ENCODE results near the gene PPP6R1. TPM values are rescaled to one million over a fixed set of nuclear protein-coding genes. Genes with fewer than 3 reads are reported as not detected.

Gene PPP6R1
- total RNA-seq, 1 experiment from 2014 or later: 159 TPM

DNA sequence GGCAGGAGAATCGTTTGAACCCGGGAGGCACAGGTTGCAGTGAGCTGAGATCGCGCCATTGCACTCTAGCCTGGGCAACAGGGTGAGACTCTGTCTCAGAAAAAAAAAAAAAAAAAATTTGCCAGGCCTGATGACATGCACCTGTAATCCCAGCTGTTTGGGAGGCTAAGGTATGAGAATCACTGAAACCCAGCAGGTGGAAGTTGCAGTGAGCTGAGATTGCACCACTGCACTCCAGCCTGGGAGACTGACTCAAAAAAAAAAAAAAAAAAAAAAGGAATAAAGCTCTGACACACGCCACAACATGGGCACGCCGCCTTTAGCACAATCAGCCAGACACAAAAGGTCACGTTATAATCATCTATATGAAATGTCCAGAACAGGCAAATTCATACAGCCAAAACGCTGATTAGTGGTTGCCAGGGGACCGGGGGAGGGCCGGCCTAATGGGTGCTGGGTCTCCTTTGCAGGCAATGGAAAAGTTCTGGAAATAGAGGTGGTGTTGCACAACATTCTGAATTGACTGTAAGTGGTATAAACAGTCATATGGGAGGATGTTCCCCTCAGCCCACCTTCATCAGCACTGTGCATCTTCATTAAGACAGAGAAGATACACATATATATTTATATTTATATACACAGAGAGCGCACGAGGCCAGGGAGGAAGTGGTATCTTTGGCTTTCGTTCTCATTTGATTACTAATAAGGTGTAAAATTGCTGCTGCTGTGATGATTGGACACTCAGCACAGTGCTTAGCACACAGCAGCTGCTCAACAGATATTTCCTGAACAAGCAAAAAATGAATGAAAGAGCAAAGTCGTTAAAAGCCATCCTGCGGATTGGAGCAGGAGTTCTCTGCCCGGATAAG is 17.3 kb upstream of the PPP6R1 start:
- CTCF ChIA-PET: no interaction called here
- no peak overlapping the region for H3K4me2 ChIP-seq

DNA sequence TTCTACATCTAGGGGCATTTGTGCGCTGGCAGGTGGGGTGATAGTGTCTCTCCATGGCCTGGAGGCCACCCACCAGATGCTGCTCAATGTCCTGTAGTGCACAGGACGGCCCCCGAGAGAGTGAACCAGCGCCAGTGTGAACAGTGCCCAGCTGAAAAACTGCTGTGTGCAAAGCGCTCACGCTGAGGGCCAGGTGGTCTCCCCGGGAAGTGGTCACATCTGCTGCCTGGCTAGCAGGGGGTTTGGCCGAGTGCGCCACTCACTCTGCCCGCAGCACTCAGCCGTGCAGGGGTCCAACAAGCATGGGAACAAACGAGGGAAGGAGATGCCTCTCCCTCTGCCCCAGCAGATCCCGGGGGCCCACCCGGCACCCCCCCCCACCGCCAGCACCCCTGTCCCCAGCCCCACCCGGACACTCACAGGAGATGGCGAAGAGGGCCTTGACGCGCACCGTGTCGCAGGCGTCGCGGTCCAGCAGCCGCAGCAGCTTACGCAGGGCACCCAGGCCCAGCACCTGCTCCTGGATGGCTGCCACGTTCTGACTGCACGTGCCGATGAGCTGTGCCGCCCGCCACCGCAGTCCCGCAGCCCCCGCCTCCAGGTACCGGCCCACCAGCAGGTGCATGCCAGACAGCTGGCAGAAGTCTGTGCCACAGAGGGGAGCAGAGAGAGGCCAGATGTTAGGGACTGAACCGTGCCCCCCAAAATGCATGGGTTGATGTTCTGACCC is 15.3 kb upstream of the PPP6R1 start:
- ChIA-PET POLR2A (ENCODE audit: unreplicated experiment) (no interaction called here), CTCF (no interaction called here)
- H3K9me2 ChIP-seq (ENCODE audit: insufficient read depth): no peaks in the 10 kb centered on the region
- intact Hi-C loops (cut with micrococcal nuclease; ENCODE audit: unreplicated experiment): no loop called here
- H3K27me3 ChIP-seq (ENCODE audit: insufficient read depth, low read depth): no peaks in the 10 kb centered on the region
- H4K20me1 ChIP-seq (ENCODE audit: insufficient read depth): 0 out of 2 replicates have a peak, but pooled peaks cover 5% of the 10 kb centered on the region
- H2AFZ ChIP-seq: no peak overlapping the region
- H3F3A ChIP-seq (ENCODE audit: insufficient read depth, low read depth): peaks cover 4% of the 10 kb centered on the region; the same call in 1 of the 2 replicates
- 0 out of 2 replicates have a peak, but pooled peaks cover 6% of the 10 kb centered on the region for H3K36me3 ChIP-seq (ENCODE audit: low read depth)
- no peak overlapping the region for H3K4me3 ChIP-seq
- no peak overlapping the region for H3K4me2 ChIP-seq
- H3K79me2 ChIP-seq (ENCODE audit: low read depth): peaks cover 12% of the 10 kb centered on the region
- no peaks in the 10 kb centered on the region for H3K9me3 ChIP-seq (ENCODE audit: insufficient read depth, low read depth)
- no peak overlapping the region for H3K27ac ChIP-seq
- TF ChIP-seq, protein P1, sequence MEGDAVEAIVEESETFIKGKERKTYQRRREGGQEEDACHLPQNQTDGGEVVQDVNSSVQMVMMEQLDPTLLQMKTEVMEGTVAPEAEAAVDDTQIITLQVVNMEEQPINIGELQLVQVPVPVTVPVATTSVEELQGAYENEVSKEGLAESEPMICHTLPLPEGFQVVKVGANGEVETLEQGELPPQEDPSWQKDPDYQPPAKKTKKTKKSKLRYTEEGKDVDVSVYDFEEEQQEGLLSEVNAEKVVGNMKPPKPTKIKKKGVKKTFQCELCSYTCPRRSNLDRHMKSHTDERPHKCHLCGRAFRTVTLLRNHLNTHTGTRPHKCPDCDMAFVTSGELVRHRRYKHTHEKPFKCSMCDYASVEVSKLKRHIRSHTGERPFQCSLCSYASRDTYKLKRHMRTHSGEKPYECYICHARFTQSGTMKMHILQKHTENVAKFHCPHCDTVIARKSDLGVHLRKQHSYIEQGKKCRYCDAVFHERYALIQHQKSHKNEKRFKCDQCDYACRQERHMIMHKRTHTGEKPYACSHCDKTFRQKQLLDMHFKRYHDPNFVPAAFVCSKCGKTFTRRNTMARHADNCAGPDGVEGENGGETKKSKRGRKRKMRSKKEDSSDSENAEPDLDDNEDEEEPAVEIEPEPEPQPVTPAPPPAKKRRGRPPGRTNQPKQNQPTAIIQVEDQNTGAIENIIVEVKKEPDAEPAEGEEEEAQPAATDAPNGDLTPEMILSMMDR (conservative IDR thresholded peaks at IDR 0.05): no peak
- no peak for TF ChIP-seq EZH2 (IDR thresholded peaks at IDR 0.05; ENCODE audit: low read depth)
- no peak for DNase-seq
- H3K4me1 ChIP-seq (replicated peaks; ENCODE audit: insufficient read depth): peaks cover 7% of the 10 kb centered on the region; the same call in 1 of the 2 replicates
- BruUV-seq (replicated peaks): no TSS peak

More for the DNA sequence above, 17.3 kb upstream of the PPP6R1 start:
- no TSS peak for BruUV-seq (replicated peaks)
- Histone ChIP-seq H3K27ac (no peak overlapping the region), H3K79me2 (ENCODE audit: low read depth) (peaks cover 18% of the 10 kb centered on the region), H2AFZ (no peak overlapping the region), H3K9me2 (ENCODE audit: insufficient read depth) (no peaks in the 10 kb centered on the region), H3F3A (ENCODE audit: insufficient read depth, low read depth) (peaks cover 11% of the 10 kb centered on the region), H3K4me3 (no peak overlapping the region), H3K9me3 (ENCODE audit: insufficient read depth, low read depth) (no peaks in the 10 kb centered on the region), H3K4me1 (replicated peaks; ENCODE audit: insufficient read depth) (peaks cover 8% of the 10 kb centered on the region; the same call in 1 of the 2 replicates), H3K27me3 (ENCODE audit: insufficient read depth, low read depth) (no peaks in the 10 kb centered on the region), H4K20me1 (ENCODE audit: insufficient read depth) (0 out of 2 replicates have a peak, but pooled peaks cover 5% of the 10 kb centered on the region), H3K36me3 (ENCODE audit: low read depth) (0 out of 2 replicates have a peak, but pooled peaks cover 6% of the 10 kb centered on the region)
- intact Hi-C loops (cut with micrococcal nuclease; ENCODE audit: unreplicated experiment): no loop called here
- DNase-seq: no peak
- no peak for TF ChIP-seq EZH2 (IDR thresholded peaks at IDR 0.05; ENCODE audit: low read depth)
- TF ChIP-seq, protein P1 (conservative IDR thresholded peaks at IDR 0.05): no peak
- POLR2A ChIA-PET (ENCODE audit: unreplicated experiment): interaction anchor here (0.6 to 0.8 kb wide), 3 partner anchors 15 to 437 kb away, joined by 4 to 24 read pairs (median 18); no protein-coding TSS in a partner anchor

DNA sequence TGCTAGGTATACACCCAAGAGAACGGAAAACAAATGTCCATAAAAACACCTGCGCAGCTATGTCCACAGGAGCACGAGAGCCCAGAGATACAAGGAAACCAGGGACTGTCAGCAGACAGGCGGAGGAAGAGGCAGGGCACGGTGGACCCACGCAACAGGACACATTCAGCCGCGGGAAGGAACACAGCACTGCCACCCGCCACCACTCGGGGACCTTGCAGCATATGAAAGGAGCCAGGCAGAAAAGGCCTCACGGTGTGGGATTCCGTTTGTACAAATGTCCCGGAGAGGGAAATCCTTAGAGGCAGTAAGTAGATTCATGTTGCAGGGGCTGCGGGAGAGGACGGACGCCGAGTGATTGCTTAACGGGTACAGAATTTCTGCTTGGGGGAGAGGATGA is 13.3 kb upstream of the PPP6R1 start:
- CTCF ChIA-PET: no interaction called here

More for the DNA sequence above, 13.3 kb upstream of the PPP6R1 start:
- TF ChIP-seq, protein P1 (conservative IDR thresholded peaks at IDR 0.05): no peak
- no peak for TF ChIP-seq EZH2 (IDR thresholded peaks at IDR 0.05; ENCODE audit: low read depth)
- no peak for DNase-seq
- POLR2A ChIA-PET (ENCODE audit: unreplicated experiment): no interaction called here
- Histone ChIP-seq H3K9me3 (ENCODE audit: insufficient read depth, low read depth) (no peaks in the 10 kb centered on the region), H3K79me2 (ENCODE audit: low read depth) (no peaks in the 10 kb centered on the region; the same call in 1 of the 2 replicates), H3K27me3 (ENCODE audit: insufficient read depth, low read depth) (no peaks in the 10 kb centered on the region), H4K20me1 (ENCODE audit: insufficient read depth) (0 out of 2 replicates have a peak, but pooled peaks cover 5% of the 10 kb centered on the region), H3K27ac (no peak overlapping the region), H3K9me2 (ENCODE audit: insufficient read depth) (no peaks in the 10 kb centered on the region), H3K4me2 (no peak overlapping the region), H3K36me3 (ENCODE audit: low read depth) (peaks cover 8% of the 10 kb centered on the region; the same call in 1 of the 2 replicates), H3K4me1 (replicated peaks; ENCODE audit: insufficient read depth) (no peaks in the 10 kb centered on the region), H3K4me3 (no peak overlapping the region), H3F3A (ENCODE audit: insufficient read depth, low read depth) (no peaks in the 10 kb centered on the region), H2AFZ (no peak overlapping the region)
- BruUV-seq (replicated peaks): no TSS peak
- intact Hi-C loops (cut with micrococcal nuclease; ENCODE audit: unreplicated experiment): no loop called here
